DMS79 treated with DMSO at 0.1 percent for 48 hours (cell line): ENCODE results near the gene MED28.
A peak's percentile ranks its signal among the peaks of the same experiment; 100 is the strongest.
"Not testable (repeated sequence)": the region's sequence is repeated elsewhere in the genome, so short reads cannot be mapped to it uniquely, and the experiment has no call there.

Source experiments
- DNase-seq: peaks from one replicate; lab custom pipeline; 2025; lab: John Stamatoyannopoulos, UW

The MED28 gene, protein sequence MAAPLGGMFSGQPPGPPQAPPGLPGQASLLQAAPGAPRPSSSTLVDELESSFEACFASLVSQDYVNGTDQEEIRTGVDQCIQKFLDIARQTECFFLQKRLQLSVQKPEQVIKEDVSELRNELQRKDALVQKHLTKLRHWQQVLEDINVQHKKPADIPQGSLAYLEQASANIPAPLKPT

GRCh38 chr4:17614416-17615299 is at the start of gene MED28:
Gene MED28, plus strand, starts transcription at chr4:17614641. Its CDS starts 14 bp downstream, at chr4:17614655.
- DNase-seq, result peak; percentile 76

DNA sequence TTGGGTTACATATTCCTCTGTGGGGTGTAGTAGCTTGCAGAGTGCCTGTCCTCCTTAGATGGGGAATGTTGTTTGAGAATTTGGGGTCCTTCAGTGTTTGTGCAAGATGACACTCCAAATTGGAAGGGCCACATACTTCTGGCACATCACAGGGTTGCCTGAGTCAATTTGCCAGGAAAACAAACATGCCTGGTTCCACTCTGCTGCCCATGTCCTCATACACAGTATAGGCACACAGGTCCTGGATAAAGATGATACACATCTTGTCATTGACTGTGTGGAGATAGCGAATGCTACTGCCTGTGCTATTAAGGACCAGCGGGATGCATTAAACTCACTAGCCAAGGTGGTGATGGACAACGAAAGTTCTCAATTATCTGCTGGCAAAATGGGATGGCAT is 48.6 kb upstream of the MED28 start:
- DNase-seq, result no peak

DNA sequence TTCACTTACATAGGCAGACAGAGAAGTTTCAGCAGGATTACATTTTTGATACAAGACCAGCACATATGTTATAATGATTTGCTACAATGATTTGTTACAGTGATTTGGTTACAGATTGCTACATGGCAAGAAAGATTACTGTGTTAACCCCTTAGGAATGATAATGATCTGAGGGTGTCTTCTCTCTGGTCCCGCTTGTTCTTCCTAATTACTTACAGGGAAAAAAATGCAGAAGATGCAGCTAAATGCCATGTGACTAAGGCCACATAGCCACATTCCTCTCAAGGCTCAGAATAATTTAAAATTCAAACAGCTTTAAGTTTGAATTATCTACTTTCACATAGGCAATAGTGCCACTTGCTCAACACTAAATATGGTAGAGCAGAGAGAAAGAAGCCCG is 47.2 kb upstream of the MED28 start:
- no peak for DNase-seq

GRCh38 chr4:17574206-17574605 is 40.2 kb upstream of the MED28 start:
- DNase-seq, result no peak

- not testable (repeated sequence) for DNase-seq
Observed at GRCh38 chr4:17575177-17575576, 39.3 kb upstream of the MED28 start.

- peak; percentile 60 for DNase-seq
Observed at GRCh38 chr4:17576932-17577664, 37.3 kb upstream of the MED28 start, which contains the start of gene LAP3. Gene LAP3, plus strand, starts transcription at chr4:17577198. Its CDS starts 268 bp downstream, at chr4:17577466.

GRCh38 chr4:17577665-17578481 is 36.6 kb upstream of the MED28 start:
- DNase-seq, result no peak

DNA sequence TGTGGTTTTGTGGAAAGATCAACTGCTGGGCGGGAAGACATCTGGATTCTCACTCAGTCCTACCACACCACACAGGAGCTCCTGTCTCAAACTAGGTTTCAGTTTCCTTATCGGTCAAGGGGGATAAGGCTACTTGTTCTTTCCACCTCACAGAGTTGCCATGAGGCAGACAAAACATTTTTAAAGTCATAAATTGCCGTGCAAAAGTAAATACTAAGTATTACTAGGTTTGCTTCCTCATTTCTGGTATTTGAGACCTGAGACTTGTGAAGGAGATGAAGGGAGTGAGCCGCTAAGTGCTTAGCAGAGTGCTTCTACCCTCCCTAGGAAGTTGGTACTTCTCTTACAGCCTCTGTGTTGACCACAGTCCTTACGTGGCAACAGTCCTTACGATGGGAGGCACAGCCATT is 36.0 kb upstream of the MED28 start:
- DNase-seq, result no peak

GRCh38 chr4:17580969-17581368 is 33.5 kb upstream of the MED28 start:
- no peak for DNase-seq

GRCh38 chr4:17583276-17583675 is 31.2 kb upstream of the MED28 start:
- DNase-seq, result no peak

GRCh38 chr4:17583941-17584340 is 30.5 kb upstream of the MED28 start:
- DNase-seq, result no peak

DNA sequence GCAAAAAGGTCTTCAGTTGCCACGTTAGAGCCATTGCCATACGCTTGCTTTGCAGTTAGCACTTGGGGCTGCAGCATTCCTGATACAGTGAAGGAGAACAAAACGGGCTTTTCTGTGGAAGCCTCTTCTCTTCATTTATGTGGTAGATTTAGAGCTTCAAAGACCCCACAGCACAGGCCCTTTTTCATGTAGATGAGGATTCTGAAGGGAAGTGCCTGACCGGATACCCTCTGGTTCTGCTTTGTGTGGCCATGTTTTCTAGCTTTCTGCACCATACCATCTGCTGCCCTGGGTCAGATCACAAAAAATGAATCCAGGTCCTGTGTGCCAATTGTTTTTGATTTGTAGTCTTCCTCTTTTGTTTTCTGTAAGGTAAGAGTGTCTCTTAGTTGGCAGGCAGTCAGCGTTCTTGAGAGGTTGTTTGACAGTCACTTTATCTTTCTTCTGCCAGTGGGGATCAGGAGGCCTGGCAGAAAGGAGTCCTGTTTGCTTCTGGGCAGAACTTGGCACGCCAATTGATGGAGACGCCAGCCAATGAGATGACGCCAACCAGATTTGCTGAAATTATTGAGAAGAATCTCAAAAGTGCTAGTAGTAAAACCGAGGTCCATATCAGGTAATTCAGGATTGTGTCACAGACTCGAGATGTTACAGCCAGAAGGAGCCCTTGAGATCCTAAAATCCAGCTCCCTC is 29.8 kb upstream of the MED28 start:
- DNase-seq, result no peak

DNA sequence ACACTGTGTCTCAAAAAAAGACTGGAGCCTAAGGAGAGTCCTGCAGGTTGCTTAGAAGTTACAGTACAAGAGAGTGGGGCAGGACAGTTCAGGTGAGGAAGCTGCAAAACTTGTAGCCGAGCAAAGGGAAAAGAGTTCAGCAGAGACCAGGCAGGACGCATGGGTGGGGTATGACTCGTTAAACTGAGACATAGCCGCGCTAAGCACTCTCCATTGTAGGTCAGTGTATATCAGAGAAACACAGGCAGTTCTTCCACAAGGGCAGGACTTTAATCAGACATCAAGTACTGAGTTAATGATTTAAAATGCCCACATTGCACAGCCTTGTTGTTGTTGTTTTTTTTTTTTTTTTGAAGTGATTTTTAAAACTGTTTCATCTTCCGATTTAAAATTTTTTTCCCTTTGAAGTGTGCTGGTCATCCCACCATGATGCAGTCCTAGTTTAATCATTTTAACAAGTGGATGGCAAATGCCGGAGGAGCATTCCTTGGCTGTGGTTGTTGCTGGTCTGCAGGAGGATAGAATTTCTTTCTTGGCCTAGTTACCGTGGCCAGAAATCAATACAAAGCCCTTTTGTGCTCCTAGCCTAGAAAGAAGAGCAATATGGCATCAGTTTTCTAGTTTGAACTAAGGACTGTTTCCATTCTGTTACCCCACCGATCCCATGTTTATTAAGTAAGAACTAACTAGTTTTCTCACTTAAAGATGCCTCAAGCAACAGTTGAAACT is 27.2 kb upstream of the MED28 start:
- no peak for DNase-seq

DNA sequence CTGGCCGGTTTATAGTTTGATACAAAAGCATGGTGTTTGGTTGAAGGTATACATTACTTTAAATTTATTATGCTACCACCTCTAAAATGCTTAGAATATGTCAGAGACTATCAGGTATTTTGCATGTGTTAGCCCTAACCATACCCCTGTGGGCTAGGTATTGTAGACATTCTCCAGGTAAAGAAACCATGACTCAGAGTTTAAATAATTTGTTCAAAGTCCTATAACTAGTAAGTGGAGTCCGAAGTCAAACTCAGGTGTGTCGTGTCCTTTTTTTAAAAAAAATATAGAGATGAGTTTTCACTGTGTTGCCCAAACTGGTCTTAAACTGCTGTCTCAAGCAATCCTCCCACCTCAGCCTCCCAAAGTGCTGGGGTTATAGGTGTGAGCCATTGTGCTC is 25.1 kb upstream of the MED28 start:
- no peak for DNase-seq

DNA sequence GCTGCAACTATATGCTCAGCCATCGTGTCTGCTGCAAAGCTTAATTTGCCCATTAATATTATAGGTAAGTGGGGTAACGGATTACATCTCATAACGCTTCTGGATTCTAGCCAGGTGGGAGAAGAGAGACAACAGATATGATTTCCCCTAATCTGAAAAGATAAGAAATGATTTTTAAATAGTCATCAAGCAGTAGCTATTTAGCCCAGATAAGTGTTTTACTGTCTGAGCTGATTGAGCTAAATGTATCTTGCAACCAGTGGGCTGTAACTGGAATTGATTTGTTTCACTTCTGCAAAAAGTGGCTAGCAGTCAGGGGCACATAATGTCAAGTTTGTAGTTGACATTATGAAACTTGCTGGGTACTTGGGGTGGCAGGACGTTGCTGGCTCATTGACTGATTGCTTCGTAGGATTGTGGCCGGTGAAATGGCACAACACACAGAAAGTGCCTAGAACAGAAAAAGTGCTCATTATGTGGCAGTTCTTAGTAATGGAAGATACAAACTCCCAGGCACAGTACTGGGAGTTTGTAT is 18.9 kb upstream of the MED28 start:
- DNase-seq, result no peak

GRCh38 chr4:17597517-17597916 is 16.9 kb upstream of the MED28 start:
- DNase-seq, result no peak

- no peak for DNase-seq
Observed at GRCh38 chr4:17599826-17600225, 14.6 kb upstream of the MED28 start.

DNA sequence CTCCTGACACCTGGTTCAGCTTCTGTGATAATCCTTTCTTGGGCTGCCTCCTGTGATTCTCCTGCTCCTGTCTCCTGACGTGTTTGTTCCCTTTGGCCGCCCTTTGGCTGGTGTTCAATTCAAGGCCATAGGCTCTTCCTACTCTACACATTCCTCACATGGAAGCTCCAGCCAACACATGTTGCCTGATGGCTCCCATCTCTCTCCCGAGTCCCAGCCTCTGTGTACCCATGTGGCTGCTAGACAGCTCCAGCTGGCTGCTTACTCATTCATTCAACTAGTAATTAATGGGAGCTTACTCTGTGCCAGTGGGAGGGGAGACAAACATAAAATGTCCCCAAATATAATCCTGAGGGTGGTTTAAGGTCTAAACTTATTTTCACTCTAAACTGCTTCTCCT is 9.2 kb upstream of the MED28 start:
- DNase-seq, result no peak

DNA sequence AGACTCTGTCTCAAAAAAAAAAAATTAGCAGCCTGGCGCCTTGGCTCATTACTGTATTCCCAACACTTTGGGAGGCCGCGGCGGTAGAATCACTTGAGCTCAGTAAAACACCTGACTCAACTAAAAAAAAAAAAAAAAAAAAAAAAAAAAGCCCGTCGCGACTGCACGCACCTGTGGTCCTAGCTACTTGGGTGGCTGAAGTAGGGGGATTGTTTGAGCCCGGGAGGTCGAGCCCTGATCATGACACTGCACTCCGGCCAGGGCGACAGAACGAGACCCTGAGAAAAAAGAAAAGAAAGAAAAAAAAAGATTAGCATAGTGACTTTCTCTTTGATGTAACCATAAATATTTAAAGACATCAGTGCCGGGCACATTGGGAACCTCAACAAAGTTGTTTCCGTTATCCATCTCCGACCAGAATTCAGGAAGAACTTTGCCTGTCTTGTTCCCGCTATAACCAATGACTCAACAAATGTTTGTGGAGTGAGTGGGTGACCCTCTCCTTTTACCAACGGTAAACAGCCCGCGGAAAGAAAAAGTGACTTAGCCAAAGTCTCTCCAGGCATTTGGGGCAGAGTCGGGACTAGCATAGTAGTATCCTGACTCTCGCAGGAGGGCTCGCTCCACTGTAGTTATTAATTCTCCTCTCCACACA is 553 bp upstream of the MED28 start:
- no peak for DNase-seq

DNA sequence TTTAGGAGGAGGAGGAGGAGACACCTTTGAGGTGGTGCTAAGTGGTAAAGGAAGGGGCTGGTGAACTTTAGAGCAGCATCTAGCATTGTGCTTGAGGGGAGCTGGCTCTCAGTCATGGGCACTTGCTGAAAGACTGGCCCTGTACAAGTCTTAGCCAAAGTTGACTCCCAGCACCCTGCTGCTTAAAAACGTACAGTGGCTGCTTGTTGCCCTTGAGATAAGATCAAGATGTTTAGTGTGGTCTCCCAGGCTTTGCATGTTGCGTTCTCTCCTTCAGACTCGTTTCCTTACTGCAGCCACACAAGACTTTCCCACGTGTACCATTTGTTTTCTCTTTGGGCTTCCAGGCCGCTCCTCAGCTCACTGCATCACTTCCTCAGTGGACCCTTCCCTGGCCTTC is 1.8 kb downstream of the MED28 start:
- DNase-seq, result no peak
